ENCODE measurements around the gene MYDGF. TPM values are rescaled to one million over a fixed set of nuclear protein-coding genes. Genes with fewer than 3 reads are reported as not detected.

MYDGF gene
- total and polyA plus RNA-seq, 9 of the 15 experiments (the other 6 are each of a cell fraction or from before 2014, with no cell fraction given), result 4.2 to 141 (median 82.1) TPM

GRCh38 chr19:4717191-4717965, 47.2 kb upstream of the MYDGF start:
- H2AFZ ChIP-seq (ENCODE audit: low read depth, low read length), result no peak overlapping the region
- ChIA-PET POLR2A (interaction anchor here (0.6 to 1.5 kb wide), 6 partner anchors 28 to 1003 kb away, joined by 3 to 8 read pairs (median 3); partner anchors contain the start of genes CATSPERD and LONP1), CTCF (ENCODE audit: low intra/inter-chr PET ratio) (no interaction called here)
- H3K9me1 ChIP-seq (ENCODE audit: control insufficient read depth, insufficient read depth, low read length), result no peaks in the 10 kb centered on the region
- 79% methylated on average over 21 of the region's 23 CpGs for WGBS (ENCODE audit: insufficient coverage, low coverage, missing lambda C conversion rate)
- H4K20me1 ChIP-seq (replicated peaks; ENCODE audit: control insufficient read depth, insufficient read depth, low read length), result peaks cover 9% of the 10 kb centered on the region; the same call in 1 of the 2 replicates
- in situ Hi-C loops (cut with MboI) (no loop called here), intact Hi-C loops (cut with micrococcal nuclease) (no loop called here)
- TF ChIP-seq CBX2 (IDR thresholded peaks at IDR 0.05; ENCODE audit: insufficient read depth, low read length, poor library complexity, severe bottlenecking) (no peak), RBFOX2 (IDR thresholded peaks at IDR 0.05; ENCODE audit: low read depth, low read length) (peak; percentile 27; the same call in 1 of the 2 replicates), NFRKB (IDR thresholded peaks at IDR 0.05; ENCODE audit: low read depth) (no peak), TEAD2 (tag; IDR thresholded peaks at IDR 0.05) (no peak), POLR2G (IDR thresholded peaks at IDR 0.05; ENCODE audit: low read depth, low read length) (peak; percentile 23; the same call in 1 of the 2 replicates), NFIC (IDR thresholded peaks at IDR 0.05) (0 out of 2 replicates have a peak, but pooled peaks have one; percentile 15)
- TF ChIP-seq, protein P1, sequence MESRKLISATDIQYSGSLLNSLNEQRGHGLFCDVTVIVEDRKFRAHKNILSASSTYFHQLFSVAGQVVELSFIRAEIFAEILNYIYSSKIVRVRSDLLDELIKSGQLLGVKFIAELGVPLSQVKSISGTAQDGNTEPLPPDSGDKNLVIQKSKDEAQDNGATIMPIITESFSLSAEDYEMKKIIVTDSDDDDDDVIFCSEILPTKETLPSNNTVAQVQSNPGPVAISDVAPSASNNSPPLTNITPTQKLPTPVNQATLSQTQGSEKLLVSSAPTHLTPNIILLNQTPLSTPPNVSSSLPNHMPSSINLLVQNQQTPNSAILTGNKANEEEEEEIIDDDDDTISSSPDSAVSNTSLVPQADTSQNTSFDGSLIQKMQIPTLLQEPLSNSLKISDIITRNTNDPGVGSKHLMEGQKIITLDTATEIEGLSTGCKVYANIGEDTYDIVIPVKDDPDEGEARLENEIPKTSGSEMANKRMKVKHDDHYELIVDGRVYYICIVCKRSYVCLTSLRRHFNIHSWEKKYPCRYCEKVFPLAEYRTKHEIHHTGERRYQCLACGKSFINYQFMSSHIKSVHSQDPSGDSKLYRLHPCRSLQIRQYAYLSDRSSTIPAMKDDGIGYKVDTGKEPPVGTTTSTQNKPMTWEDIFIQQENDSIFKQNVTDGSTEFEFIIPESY (CRISPR knock-in tag; IDR thresholded peaks at IDR 0.05), result 0 out of 2 replicates have a peak, but pooled peaks have one; percentile 22
- no peak overlapping the region for H3K4me3 ChIP-seq
- no peak overlapping the region for H3K4me2 ChIP-seq (ENCODE audit: insufficient read depth, low read length)
- no peaks in the 10 kb centered on the region for H3K27me3 ChIP-seq (ENCODE audit: control insufficient read depth in 2 of 2, insufficient read depth in 2 of 2, low read length in 2 of 2)
- ATAC-seq (no peak), DNase-seq (ENCODE audit: extremely low read depth in 1 of 4, low spot score in 3 of 4) (no peak), FAIRE-seq (no peak)
- peaks cover 89% of the 10 kb centered on the region; the same call in 2 of the 3 replicates for H3K36me3 ChIP-seq (ENCODE audit: control insufficient read depth, insufficient read depth, low read length)
- peaks cover 7 to 33% of the 10 kb centered on the region in 2 experiments for H3K4me1 ChIP-seq (replicated peaks in 1 of 2; ENCODE audit: control insufficient read depth in 2 of 2, insufficient read depth in 2 of 2, low read length in 2 of 2)
- H3K9me3 ChIP-seq (replicated peaks; ENCODE audit: control insufficient read depth, insufficient read depth, low read depth, low read length), result no peaks in the 10 kb centered on the region
- peaks cover 22% of the 10 kb centered on the region for H3K79me2 ChIP-seq (ENCODE audit: control insufficient read depth, insufficient read depth, low read length)
- H3K27ac ChIP-seq (ENCODE audit: extremely low read depth, low read depth, low read length), result no peak overlapping the region
- BruUV-seq (replicated peaks), result no TSS peak
- H3K9ac ChIP-seq (ENCODE audit: insufficient read depth in 1 of 2, low read depth in 2 of 2, low read length in 2 of 2), result no peak overlapping the region; a peak in 1 of 4 replicates

All from K562 (cell line).